T-cell (primary cell): Measurements from ENCODE around the gene ABCG1. TPM values are rescaled to one million over a fixed set of nuclear protein-coding genes. Genes with fewer than 3 reads are reported as not detected.

ENCODE experiments used
- ATAC-seq, 4 experiments: fragments of 200-7000 bp in 3 of 4; fragments of 150-1000 bp in 1 of 4; cut with Tn5 transposase; replicated peaks in 1 of 4; 1 replicate in 3 of 4; 2 replicates in 1 of 4; pipeline ENCODE4 v1.10.0; 2021; ENCODE audit warnings: moderate library complexity in 3 of 4, mild to moderate bottlenecking in 2 of 4, moderate number of reproducible peaks in 1 of 4
- CTCF ChIA-PET, 2 donors: fragments of 300-600 bp; sonication (Branson Sonifier 250); formaldehyde crosslinking; loops; one replicate each; lab custom pipeline; 2022; ENCODE audit warnings: antibody characterized with exemption in 2 of 2; lab: Charles Lee
- POLR2A ChIA-PET, 2 donors: fragments of 300-600 bp; sonication (Branson Sonifier 250); formaldehyde crosslinking; loops; one replicate each; lab custom pipeline; 2022; ENCODE audit warnings: antibody characterized with exemption in 2 of 2; lab: Charles Lee
- DNase-seq, 35 experiments: peaks; one replicate each; pipeline versions ENCODE4 v3.0.0 to v3.0.0-alpha.2; 2013 to 2023
- H3K27ac ChIP-seq: one replicate; pipeline ENCODE4 v1.5.1; 2013; ENCODE audit warnings: low read length
- H3K27me3 ChIP-seq, 2 experiments: replicated peaks in 1 of 2; 1 replicate in 1 of 2; 2 replicates in 1 of 2; pipeline versions ENCODE4 v1.6.1 to v1.7.0; 2013; ENCODE audit warnings: low read length in 1 of 2, mixed read lengths in 1 of 2; ENCODE audit not compliant: control insufficient read depth in 2 of 2, insufficient read depth in 2 of 2; ENCODE audit errors: extremely low read depth in 1 of 2
- H3K36me3 ChIP-seq, 2 donors: 1 replicate in 1 of 2; 2 replicates in 1 of 2; pipeline versions ENCODE4 v1.6.1 to v1.7.0; 2013; ENCODE audit warnings: low read length in 1 of 2; ENCODE audit not compliant: control insufficient read depth in 2 of 2, insufficient read depth in 1 of 2; ENCODE audit errors: extremely low read depth in 1 of 2
- H3K4me1 ChIP-seq, 2 experiments: 1 replicate in 1 of 2; 2 replicates in 1 of 2; pipeline versions ENCODE4 v1.6.1 to v1.7.0; 2013; ENCODE audit warnings: low read length in 2 of 2, mixed read lengths in 1 of 2; ENCODE audit not compliant: insufficient read depth in 2 of 2, control insufficient read depth in 1 of 2; ENCODE audit errors: extremely low read depth in 1 of 2
- H3K4me3 ChIP-seq, 2 donors: 1 replicate in 1 of 2; 2 replicates in 1 of 2; pipeline versions ENCODE4 v1.5.1 to v1.7.0; 2013; ENCODE audit warnings: mild to moderate bottlenecking in 2 of 2, low read length in 1 of 2, moderate library complexity in 1 of 2; ENCODE audit not compliant: control insufficient read depth in 1 of 2; ENCODE audit errors: extremely low read depth in 1 of 2
- H3K9me3 ChIP-seq: 2 replicates; pipeline ENCODE4 v1.7.0; 2013
- H3K27ac Mint-ChIP-seq, 2 donors: one replicate each; pipeline ENCODE4 v1.8.0; 2020 to 2021; ENCODE audit warnings: mild to moderate bottlenecking in 2 of 2, mixed read lengths in 2 of 2
- H3K27me3 Mint-ChIP-seq, 2 donors: one replicate each; pipeline ENCODE4 v1.8.0; 2021 to 2022; ENCODE audit warnings: mixed read lengths in 2 of 2
- H3K36me3 Mint-ChIP-seq: one replicate; pipeline ENCODE4 v1.8.0; 2021; ENCODE audit warnings: mixed read lengths
- H3K4me1 Mint-ChIP-seq, 3 donors: one replicate each; pipeline ENCODE4 v1.8.0; 2020 to 2022; ENCODE audit warnings: mixed read lengths in 3 of 3, mild to moderate bottlenecking in 1 of 3
- H3K4me3 Mint-ChIP-seq, 3 donors: one replicate each; pipeline ENCODE4 v1.8.0; 2020 to 2022; ENCODE audit warnings: mild to moderate bottlenecking in 3 of 3, mixed read lengths in 3 of 3, moderate library complexity in 3 of 3
- H3K9me3 Mint-ChIP-seq, 3 donors: one replicate each; pipeline ENCODE4 v1.8.0; 2020 to 2022; ENCODE audit warnings: mixed read lengths in 3 of 3
- WGBS: methylation state at CpG from one replicate; pipeline ENCODE4 v1.1.5; 2013; ENCODE audit warnings: missing lambda C conversion rate; ENCODE audit not compliant: insufficient coverage; 5-methylcytosine and 5-hydroxymethylcytosine counted together
- total RNA-seq, 35 experiments: library from RNA in 6 of 35; stranded (reverse) in 6 of 35; fragments of 120-200 nt in 1 of 35; gene quantifications; one replicate each; pipeline versions ENCODE4 v1.2.1 to v1.2.4 and lab custom pipeline; 2013 to 2026

ABCG1 gene
- total RNA-seq, 5 donors from 2014 or later (not counting 1 experiment from before 2014, with no cell fraction given): 4.1 to 51.1 (median 6.2) TPM

DNA sequence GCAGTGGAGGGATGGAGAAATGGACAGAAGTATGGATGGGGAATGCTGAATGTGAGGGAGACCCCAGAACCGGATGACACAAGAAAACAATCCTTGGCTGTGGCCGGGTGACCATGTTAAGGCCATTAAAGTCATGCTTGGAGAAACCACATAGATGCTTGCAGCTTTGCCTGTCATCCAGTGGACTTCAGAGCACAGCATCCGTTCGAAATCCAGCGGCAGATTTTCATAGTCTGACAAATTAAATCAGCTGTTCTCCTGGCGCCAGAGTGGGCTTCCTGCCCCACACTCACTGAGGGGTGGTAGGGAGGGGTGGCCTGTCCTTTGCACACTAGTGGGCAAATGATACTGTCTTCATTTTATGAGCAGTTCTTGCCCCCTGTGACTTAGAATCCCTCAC, 35.1 kb downstream of the ABCG1 start:
- H3K36me3 Mint-ChIP-seq: peaks cover 6% of the 10 kb centered on the region
- H3K27me3 Mint-ChIP-seq: no peaks in the 10 kb centered on the region
- POLR2A ChIA-PET: no interaction called here
- CTCF ChIA-PET: interaction anchor here in 1 of 2 donors (1.0 to 1.5 kb wide), 2 partner anchors 34 to 90 kb away, joined by 3 read pairs; no protein-coding TSS in a partner anchor
- no peaks in the 10 kb centered on the region for H3K9me3 Mint-ChIP-seq
- H3K4me3 ChIP-seq: no peak overlapping the region
- ATAC-seq (no peak), DNase-seq (no peak)
- peak overlapping the region in 1 of 2 donors; percentile 20 for H3K27ac Mint-ChIP-seq
- H3K4me1 Mint-ChIP-seq: peaks cover 57 to 73% (median 57%) of the 10 kb centered on the region in 3 donors
- no peaks in the 10 kb centered on the region for H3K27me3 ChIP-seq
- no peaks in the 10 kb centered on the region for H3K9me3 ChIP-seq
- 82% methylated on average over 5 of the region's 6 CpGs for WGBS
- H3K4me3 Mint-ChIP-seq: no peak overlapping the region
- H3K4me1 ChIP-seq: peaks cover 0 to 39% of the 10 kb centered on the region in 2 experiments
- no peak overlapping the region for H3K27ac ChIP-seq
- no peaks in the 10 kb centered on the region for H3K36me3 ChIP-seq

DNA sequence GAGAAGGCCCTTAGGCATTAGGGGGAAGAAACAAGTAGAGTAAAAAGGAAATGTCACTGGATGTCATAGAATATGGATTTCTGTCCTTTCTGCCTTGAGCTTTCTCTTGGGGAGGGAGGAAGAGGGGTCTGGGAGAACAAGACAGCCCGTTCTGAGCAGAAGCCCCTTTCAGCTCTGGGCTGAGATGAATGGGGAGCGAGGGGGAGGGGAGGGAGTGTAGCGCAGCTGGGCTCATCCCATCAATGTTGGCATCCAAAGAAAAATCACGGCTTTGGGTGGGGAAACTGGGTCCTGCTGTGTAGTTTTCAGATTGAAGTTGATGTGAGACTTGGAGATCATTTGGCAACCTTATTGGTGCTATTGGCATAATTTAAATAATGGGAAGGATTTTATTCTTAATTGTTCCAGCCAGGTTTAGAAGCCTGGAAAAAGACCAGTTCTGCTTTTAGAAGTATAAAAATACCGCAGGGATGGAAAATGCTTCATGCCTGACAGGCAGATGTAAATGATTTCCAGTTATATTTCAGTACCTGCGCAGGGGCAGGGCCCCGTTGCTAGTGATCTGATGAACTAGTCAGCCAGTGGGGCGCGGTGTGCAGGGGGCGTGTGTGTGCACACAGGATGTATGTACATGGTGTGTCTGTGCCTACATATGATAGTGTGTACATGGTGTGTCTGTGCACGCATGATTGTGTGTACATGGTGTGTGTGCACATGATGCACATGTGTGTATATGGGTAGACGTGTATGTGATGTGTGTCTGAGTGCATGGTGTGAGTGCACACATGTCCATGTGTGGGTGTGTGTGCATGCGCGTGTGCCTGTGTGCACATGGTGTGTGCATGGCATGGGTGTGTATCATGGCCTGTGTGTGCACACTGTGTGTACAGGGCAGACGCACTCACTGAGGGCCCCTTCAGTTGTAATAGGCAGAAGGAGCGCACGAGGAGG, 36.0 kb downstream of the ABCG1 start:
- H3K27ac ChIP-seq: no peak overlapping the region
- WGBS: 85% methylated on average over 15 of the region's 17 CpGs
- ChIA-PET POLR2A (interaction anchor here in 1 of 2 donors (0.5 kb wide), 1 partner anchor 29 kb away, joined by 4 read pairs; no protein-coding TSS in a partner anchor), CTCF (interaction anchor here (0.7 to 1.5 kb wide), 3 partner anchors 9 to 91 kb away, joined by 3 read pairs; no protein-coding TSS in a partner anchor)
- H3K4me3 ChIP-seq: no peak overlapping the region
- no peaks in the 10 kb centered on the region for H3K36me3 ChIP-seq
- H3K27ac Mint-ChIP-seq: peak overlapping the region in 1 of 2 donors; percentile 20
- H3K4me3 Mint-ChIP-seq: no peak overlapping the region
- no peaks in the 10 kb centered on the region for H3K27me3 ChIP-seq
- no peak for DNase-seq
- H3K9me3 Mint-ChIP-seq: no peaks in the 10 kb centered on the region
- no peaks in the 10 kb centered on the region for H3K9me3 ChIP-seq
- peaks cover 3% of the 10 kb centered on the region for H3K36me3 Mint-ChIP-seq
- H3K4me1 ChIP-seq: peaks cover 0 to 40% of the 10 kb centered on the region in 2 experiments
- H3K4me1 Mint-ChIP-seq: peaks cover 50 to 68% (median 53%) of the 10 kb centered on the region in 3 donors
- ATAC-seq: no peak
- no peaks in the 10 kb centered on the region for H3K27me3 Mint-ChIP-seq

DNA sequence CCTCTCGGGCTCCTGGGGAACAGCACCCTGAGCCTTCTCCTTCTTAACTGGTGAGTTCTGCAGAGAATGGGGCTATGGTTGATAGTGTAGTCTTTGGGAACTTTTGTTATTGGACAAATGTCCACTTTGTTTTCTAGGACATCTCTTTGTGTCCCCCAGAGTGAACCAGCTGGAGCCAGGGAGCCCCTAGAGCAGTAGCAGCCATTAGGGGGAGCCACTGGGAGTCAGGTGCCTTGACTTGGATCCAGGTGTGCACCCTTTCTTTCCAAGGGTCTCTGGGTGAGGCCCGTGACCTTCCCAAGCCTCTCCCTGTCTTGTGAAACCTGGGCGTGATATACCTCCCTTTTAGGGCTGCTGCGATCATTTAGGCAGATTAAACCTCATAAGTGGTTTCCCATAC, 36.9 kb downstream of the ABCG1 start:
- CTCF ChIA-PET: interaction anchor here in 1 of 2 donors (0.7 kb wide), 1 partner anchor 9 kb away, joined by 3 read pairs; no protein-coding TSS in a partner anchor

DNA sequence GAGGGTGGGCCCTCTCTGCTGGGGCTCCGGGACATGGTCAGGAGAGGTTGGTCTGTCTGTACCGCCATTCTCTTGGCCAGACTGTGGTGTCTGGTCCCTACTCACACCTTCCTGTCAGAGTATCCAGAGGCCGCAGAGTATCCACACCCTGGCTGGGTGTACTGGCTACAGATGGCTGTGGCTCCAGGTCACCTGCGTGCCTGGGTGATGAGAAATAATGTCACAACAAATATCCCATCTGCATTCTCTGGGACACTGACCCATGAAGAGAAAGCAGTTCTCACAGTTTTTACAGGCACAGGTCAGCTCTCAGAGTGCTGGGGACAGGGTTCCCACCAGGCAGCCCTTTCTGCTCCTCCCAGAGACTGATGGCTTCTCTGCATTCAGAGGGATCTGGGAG, 37.4 kb downstream of the ABCG1 start:
- ATAC-seq (no peak), DNase-seq (no peak)
- Mint-ChIP-seq H3K36me3 (peaks cover 3% of the 10 kb centered on the region), H3K27ac (no peak overlapping the region), H3K27me3 (no peaks in the 10 kb centered on the region), H3K4me1 (peaks cover 41 to 55% (median 46%) of the 10 kb centered on the region in 3 donors), H3K9me3 (no peaks in the 10 kb centered on the region), H3K4me3 (no peak overlapping the region)
- CTCF ChIA-PET: interaction anchor here (1.0 to 1.6 kb wide), 2 partner anchors 36 to 108 kb away, joined by 3 to 4 read pairs; no protein-coding TSS in a partner anchor
- POLR2A ChIA-PET: no interaction called here
- Histone ChIP-seq H3K36me3 (peaks cover 0 to 1% of the 10 kb centered on the region in 2 donors), H3K27ac (no peak overlapping the region), H3K4me1 (peaks cover 0 to 32% of the 10 kb centered on the region in 2 experiments), H3K9me3 (no peaks in the 10 kb centered on the region), H3K4me3 (no peak overlapping the region), H3K27me3 (no peaks in the 10 kb centered on the region)
- no CpG with 5 or more reads among the region's 4 CpGs for WGBS

More for the DNA sequence above, 36.9 kb downstream of the ABCG1 start:
- Histone ChIP-seq H3K27ac (no peak overlapping the region), H3K4me1 (peaks cover 0 to 35% of the 10 kb centered on the region in 2 experiments), H3K9me3 (no peaks in the 10 kb centered on the region), H3K36me3 (no peaks in the 10 kb centered on the region), H3K27me3 (no peaks in the 10 kb centered on the region), H3K4me3 (no peak overlapping the region)
- Mint-ChIP-seq H3K27me3 (no peaks in the 10 kb centered on the region), H3K4me3 (no peak overlapping the region), H3K27ac (no peak overlapping the region), H3K4me1 (peaks cover 46 to 60% (median 49%) of the 10 kb centered on the region in 3 donors), H3K9me3 (no peaks in the 10 kb centered on the region), H3K36me3 (peaks cover 3% of the 10 kb centered on the region)
- no peak for DNase-seq
- 90% methylated on average over 2 of the region's 4 CpGs for WGBS
- ATAC-seq: no peak
- POLR2A ChIA-PET: no interaction called here

DNA sequence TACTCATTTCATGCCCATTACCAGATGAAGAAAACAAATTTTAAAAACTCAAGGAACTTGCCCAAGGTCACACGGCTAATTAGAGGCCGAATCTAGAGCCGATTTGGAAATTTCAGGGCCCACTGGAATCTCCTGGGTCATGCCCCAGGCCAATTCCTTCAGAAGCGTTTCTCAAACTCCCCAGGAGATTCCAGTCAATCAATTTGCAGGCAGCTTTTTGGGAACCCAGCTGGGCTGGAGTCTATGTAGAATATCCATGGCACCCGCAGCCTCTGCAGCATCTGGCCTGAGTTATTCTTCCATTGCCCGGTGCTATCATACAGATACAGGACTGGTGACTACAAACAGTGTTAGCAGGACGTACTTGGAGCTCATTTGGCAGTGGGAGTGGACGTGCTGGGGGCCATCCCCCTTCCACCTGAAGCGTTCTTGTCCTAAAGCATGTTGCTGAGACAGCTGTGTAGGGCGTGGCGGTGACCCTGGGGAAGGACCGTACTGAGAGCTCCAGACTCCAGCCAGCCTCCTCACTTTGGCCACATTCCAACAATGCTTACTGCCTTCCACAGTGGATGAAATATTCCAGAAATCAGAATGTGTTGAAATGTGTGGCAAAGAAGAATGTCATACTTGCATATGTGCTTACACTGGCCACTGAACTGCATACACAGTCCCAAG, 38.3 kb downstream of the ABCG1 start:
- POLR2A ChIA-PET: no interaction called here
- DNase-seq (no peak), ATAC-seq (no peak)
- Histone ChIP-seq H3K27me3 (no peaks in the 10 kb centered on the region), H3K9me3 (no peaks in the 10 kb centered on the region), H3K4me3 (no peak overlapping the region), H3K4me1 (peaks cover 0 to 27% of the 10 kb centered on the region in 2 experiments), H3K36me3 (peaks cover 0 to 9% of the 10 kb centered on the region in 2 donors), H3K27ac (no peak overlapping the region)
- H3K36me3 Mint-ChIP-seq: peaks cover 3% of the 10 kb centered on the region
- CTCF ChIA-PET: interaction anchor here (1.0 to 1.6 kb wide), 4 partner anchors 19 to 109 kb away, joined by 3 to 5 read pairs (median 4); no protein-coding TSS in a partner anchor
- H3K27me3 Mint-ChIP-seq: no peaks in the 10 kb centered on the region
- H3K4me3 Mint-ChIP-seq: no peak overlapping the region
- no peaks in the 10 kb centered on the region for H3K9me3 Mint-ChIP-seq
- 90% methylated on average over 8 of the region's 12 CpGs for WGBS
- no peak overlapping the region for H3K27ac Mint-ChIP-seq
- peaks cover 40 to 51% (median 41%) of the 10 kb centered on the region in 3 donors for H3K4me1 Mint-ChIP-seq
